ENCODE measurements around the gene BMS1. TPM values are rescaled to one million over a fixed set of nuclear protein-coding genes. Genes with fewer than 3 reads are reported as not detected.

The BMS1 gene
- total and polyA plus RNA-seq, 12 donors = 8.6 to 27.8 (median 12.7) TPM

DNA sequence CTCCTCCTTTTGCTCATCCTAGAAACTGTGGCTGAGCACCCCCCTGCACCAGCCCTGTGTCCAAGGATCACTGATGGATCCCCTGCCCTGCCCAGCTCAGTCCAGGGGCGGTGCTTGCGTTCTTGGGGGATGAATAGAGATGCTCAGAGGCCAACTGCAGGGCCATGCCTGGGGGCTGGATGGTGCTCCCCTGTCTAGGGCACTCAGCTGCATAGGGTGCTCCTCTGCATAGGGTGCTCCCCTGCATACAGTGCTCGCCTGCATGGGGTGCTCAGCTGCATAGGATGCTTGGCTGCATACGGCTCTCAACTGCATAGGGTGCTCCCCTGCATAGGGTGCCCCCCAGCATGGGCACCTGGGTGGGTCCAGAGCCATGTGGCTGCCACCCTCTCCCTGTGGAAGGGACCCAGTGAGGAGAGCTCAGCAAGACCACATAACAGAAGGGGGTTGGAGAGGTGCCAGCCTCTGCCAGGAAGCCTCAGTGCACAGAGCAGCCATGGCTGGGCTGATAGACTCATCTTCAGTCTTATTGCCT lies 95.0 kb downstream of the BMS1 start:
- Histone ChIP-seq H3K27ac (no peak overlapping the region), H3K4me3 (no peak overlapping the region), H3K36me3 (replicated peaks in 1 of 2) (no peaks in the 10 kb centered on the region), H3K4me1 (replicated peaks in 1 of 2) (peaks cover 0 to 13% of the 10 kb centered on the region in 2 donors), H3K27me3 (no peaks in the 10 kb centered on the region), H3K9me3 (replicated peaks in 1 of 3) (no peaks in the 10 kb centered on the region)
- TF ChIP-seq, protein P1, sequence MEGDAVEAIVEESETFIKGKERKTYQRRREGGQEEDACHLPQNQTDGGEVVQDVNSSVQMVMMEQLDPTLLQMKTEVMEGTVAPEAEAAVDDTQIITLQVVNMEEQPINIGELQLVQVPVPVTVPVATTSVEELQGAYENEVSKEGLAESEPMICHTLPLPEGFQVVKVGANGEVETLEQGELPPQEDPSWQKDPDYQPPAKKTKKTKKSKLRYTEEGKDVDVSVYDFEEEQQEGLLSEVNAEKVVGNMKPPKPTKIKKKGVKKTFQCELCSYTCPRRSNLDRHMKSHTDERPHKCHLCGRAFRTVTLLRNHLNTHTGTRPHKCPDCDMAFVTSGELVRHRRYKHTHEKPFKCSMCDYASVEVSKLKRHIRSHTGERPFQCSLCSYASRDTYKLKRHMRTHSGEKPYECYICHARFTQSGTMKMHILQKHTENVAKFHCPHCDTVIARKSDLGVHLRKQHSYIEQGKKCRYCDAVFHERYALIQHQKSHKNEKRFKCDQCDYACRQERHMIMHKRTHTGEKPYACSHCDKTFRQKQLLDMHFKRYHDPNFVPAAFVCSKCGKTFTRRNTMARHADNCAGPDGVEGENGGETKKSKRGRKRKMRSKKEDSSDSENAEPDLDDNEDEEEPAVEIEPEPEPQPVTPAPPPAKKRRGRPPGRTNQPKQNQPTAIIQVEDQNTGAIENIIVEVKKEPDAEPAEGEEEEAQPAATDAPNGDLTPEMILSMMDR (IDR thresholded peaks at IDR 0.05) = no peak
- no peak for TF ChIP-seq POLR2A (IDR thresholded peaks at IDR 0.05)
- 65 to 93% (median 82%) methylated on average over 3 to 4 of the region's 4 CpGs; no CpG with 5 or more reads in 1 of the 4 donors for WGBS, 4 donors
- no peak for DNase-seq
- intact Hi-C loops (cut with DNase I) = no loop called here

DNA sequence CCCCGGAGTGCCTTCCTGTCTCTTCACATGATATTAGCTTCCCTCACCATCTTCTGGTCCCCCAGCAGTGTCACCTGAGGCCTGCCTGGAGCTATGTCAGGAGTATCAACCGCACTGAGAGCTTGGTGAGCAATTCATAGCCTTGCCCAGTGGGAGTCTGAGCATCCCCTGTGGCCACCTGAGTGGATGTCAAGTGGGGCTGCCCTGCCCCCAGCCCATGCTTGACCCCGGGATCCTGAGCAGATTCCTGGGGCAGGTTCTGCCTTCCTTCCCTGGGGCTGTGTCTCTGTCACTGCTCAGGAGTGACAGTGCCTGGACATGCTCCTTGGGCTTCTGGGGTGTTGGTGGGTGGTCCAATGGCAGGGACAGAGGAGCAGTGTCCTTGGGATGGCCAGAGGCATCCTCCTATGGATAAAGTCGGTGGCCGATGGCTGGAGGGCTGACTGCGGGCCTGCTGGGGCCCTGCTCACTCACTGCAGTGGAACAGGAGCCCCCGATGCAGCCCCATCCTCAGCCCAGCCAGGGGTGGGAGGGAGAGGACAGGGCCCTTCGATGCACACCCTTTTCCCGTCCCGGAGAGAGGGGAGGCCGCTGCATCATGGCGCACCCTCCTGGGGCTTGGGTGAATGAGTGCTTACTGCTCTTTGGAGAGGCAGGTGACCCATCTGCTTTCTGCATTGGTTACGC lies 95.7 kb downstream of the BMS1 start:
- intact Hi-C loops (cut with DNase I) = no loop called here
- Histone ChIP-seq H3K4me1 (replicated peaks in 1 of 2) (peaks cover 0 to 13% of the 10 kb centered on the region in 2 donors), H3K27ac (no peak overlapping the region), H3K9me3 (replicated peaks in 1 of 3) (no peaks in the 10 kb centered on the region), H3K36me3 (replicated peaks in 1 of 2) (no peaks in the 10 kb centered on the region), H3K4me3 (no peak overlapping the region), H3K27me3 (no peaks in the 10 kb centered on the region)
- 87 to 94% (median 90%) methylated on average over 9 to 13 of the region's 13 CpGs for WGBS, 4 donors
- no peak for DNase-seq
- no peak for TF ChIP-seq POLR2A (IDR thresholded peaks at IDR 0.05)
- TF ChIP-seq, protein P1 (IDR thresholded peaks at IDR 0.05) = no peak

- Histone ChIP-seq H3K27me3 (no peaks in the 10 kb centered on the region), H3K4me1 (replicated peaks in 1 of 2) (peaks cover 0 to 13% of the 10 kb centered on the region in 2 donors), H3K27ac (no peak overlapping the region), H3K9me3 (replicated peaks in 1 of 3) (no peaks in the 10 kb centered on the region), H3K4me3 (no peak overlapping the region), H3K36me3 (replicated peaks in 1 of 2) (no peaks in the 10 kb centered on the region)
- 18 to 56% (median 54%) methylated on average over 2 to 3 of the region's 3 CpGs; no CpG with 5 or more reads in 1 of the 4 donors for WGBS, 4 donors
- intact Hi-C loops (cut with DNase I) = no loop called here
- no peak for DNase-seq
- TF ChIP-seq, protein P1 (IDR thresholded peaks at IDR 0.05) = no peak
- no peak for TF ChIP-seq POLR2A (IDR thresholded peaks at IDR 0.05)
These were observed 96.2 kb downstream of the BMS1 start for GRCh38 chr10:42878821-42879195.

DNA sequence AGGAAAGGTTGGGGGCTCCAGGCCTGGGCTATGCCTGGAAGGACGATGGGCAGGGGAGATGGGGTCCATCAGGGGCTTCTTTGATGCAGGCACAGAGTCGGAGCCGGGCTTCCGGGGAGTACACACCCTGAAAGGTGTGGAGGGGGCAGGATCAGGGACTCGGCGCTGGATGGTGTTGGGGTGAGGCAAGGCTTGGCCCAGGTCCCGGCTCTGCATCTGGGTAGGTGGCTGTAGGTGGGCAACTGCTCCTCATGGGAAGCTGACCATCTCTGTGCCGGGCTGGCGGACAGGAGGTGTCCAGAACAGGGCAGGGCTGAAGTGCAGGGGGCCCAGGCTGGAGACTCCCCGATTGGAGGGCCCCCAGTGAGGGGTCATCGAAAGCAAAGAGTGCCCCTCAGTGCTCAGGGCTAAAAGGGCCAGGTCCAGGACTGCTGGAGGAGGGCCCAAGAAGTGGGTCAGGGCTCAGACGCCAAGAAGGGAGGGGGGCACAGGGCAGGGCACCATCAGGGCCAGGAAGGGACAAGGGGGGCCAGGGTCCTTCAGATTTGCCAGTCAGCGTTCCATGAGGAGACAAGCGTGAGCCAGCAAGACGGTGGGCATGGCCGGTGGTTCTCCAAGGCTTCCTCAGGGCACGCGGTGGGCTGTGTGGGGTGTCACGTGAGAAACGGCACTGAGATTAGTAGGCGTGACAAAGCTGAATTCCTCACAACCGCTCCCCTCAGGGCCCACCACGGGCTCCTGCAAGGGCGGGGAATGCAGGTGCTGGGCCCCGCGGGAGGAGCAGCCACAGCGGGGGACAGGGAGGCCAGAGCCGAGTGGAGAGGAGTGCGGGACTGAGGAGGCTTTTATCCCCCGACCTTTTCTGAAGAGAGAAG lies 97.0 kb downstream of the BMS1 start:
- intact Hi-C loops (cut with DNase I) = no loop called here

More for the DNA sequence above, 97.0 kb downstream of the BMS1 start:
- Histone ChIP-seq H3K36me3 (replicated peaks in 1 of 2) (no peaks in the 10 kb centered on the region), H3K9me3 (replicated peaks in 1 of 3) (no peaks in the 10 kb centered on the region), H3K4me3 (no peak overlapping the region), H3K27ac (no peak overlapping the region), H3K27me3 (no peaks in the 10 kb centered on the region), H3K4me1 (replicated peaks in 1 of 2) (peaks cover 0 to 13% of the 10 kb centered on the region in 2 donors)
- no peak for DNase-seq
- no peak for TF ChIP-seq POLR2A (IDR thresholded peaks at IDR 0.05)
- TF ChIP-seq, protein P1 (IDR thresholded peaks at IDR 0.05) = no peak
- 67 to 87% (median 77%) methylated on average over 24 to 30 of the region's 30 CpGs for WGBS, 4 donors

Data from adrenal gland (tissue), 12 donors.